Endometrium (tissue), 2 donors: Measurements from ENCODE around the gene DOCK3.
"Not testable (repeated sequence)": the region's sequence is repeated elsewhere in the genome, so short reads cannot be mapped to it uniquely, and the experiment has no call there.

Experiments
- FAIRE-seq: peaks from 2 replicates; lab custom pipeline; 2012; peaks lifted over from hg19 to GRCh38; lab: Jason Lieb, UNC
- donor health status: control.
- donor health status: control.

Gene DOCK3

GRCh38 chr3:50676031-50676705, 1.4 kb downstream of the DOCK3 start:
- FAIRE-seq: no peak

- no peak for FAIRE-seq
Observed at GRCh38 chr3:50687127-50687751, 12.5 kb downstream of the DOCK3 start.

GRCh38 chr3:50687916-50688315, 13.2 kb downstream of the DOCK3 start:
- FAIRE-seq: no peak

- FAIRE-seq: not testable (repeated sequence)
Observed at GRCh38 chr3:50688602-50689001, 13.9 kb downstream of the DOCK3 start.

GRCh38 chr3:50689558-50689957, 14.8 kb downstream of the DOCK3 start:
- no peak for FAIRE-seq

- FAIRE-seq: no peak
Observed at GRCh38 chr3:50695031-50695430, 20.3 kb downstream of the DOCK3 start.

- no peak for FAIRE-seq
Observed at GRCh38 chr3:50696276-50696675, 21.5 kb downstream of the DOCK3 start.

GRCh38 chr3:50698269-50698668, 23.5 kb downstream of the DOCK3 start:
- FAIRE-seq: no peak

GRCh38 chr3:50708620-50709019, 33.9 kb downstream of the DOCK3 start:
- no peak for FAIRE-seq

- FAIRE-seq: no peak
Observed at GRCh38 chr3:50714946-50715345, 40.2 kb downstream of the DOCK3 start.

- no peak for FAIRE-seq
Observed at GRCh38 chr3:50724831-50725230, 50.1 kb downstream of the DOCK3 start.

- FAIRE-seq: no peak
Observed at GRCh38 chr3:50734985-50735384, 60.3 kb downstream of the DOCK3 start.

GRCh38 chr3:50737193-50737905, 62.6 kb downstream of the DOCK3 start:
- no peak for FAIRE-seq

- FAIRE-seq: no peak
Observed at GRCh38 chr3:50737906-50738598, 63.3 kb downstream of the DOCK3 start.

GRCh38 chr3:50743643-50744042, 68.9 kb downstream of the DOCK3 start:
- no peak for FAIRE-seq

GRCh38 chr3:50749822-50750221, 75.1 kb downstream of the DOCK3 start:
- FAIRE-seq: no peak

- peak; percentile 35 for FAIRE-seq
Observed at GRCh38 chr3:50759015-50759414, 84.3 kb downstream of the DOCK3 start.

- no peak for FAIRE-seq
Observed at GRCh38 chr3:50777680-50778079, 103.0 kb downstream of the DOCK3 start.

- FAIRE-seq: not testable (repeated sequence)
Observed at GRCh38 chr3:50781766-50782165, 107.0 kb downstream of the DOCK3 start.

GRCh38 chr3:50786631-50787030, 111.9 kb downstream of the DOCK3 start:
- no peak for FAIRE-seq

- FAIRE-seq: not testable (repeated sequence)
Observed at GRCh38 chr3:50790894-50791293, 116.2 kb downstream of the DOCK3 start.

- FAIRE-seq: no peak
Observed at GRCh38 chr3:50792568-50792967, 117.8 kb downstream of the DOCK3 start.

GRCh38 chr3:50803805-50804204, 129.1 kb downstream of the DOCK3 start:
- FAIRE-seq: not testable (repeated sequence)
